NCI-H526 treated with DMSO at 0.1 percent for 48 hours (cell line): ENCODE results near the gene QRICH1.

Source experiments
- DNase-seq: peaks from one replicate; lab custom pipeline; 2025; lab: John Stamatoyannopoulos, UW

Gene QRICH1

DNA sequence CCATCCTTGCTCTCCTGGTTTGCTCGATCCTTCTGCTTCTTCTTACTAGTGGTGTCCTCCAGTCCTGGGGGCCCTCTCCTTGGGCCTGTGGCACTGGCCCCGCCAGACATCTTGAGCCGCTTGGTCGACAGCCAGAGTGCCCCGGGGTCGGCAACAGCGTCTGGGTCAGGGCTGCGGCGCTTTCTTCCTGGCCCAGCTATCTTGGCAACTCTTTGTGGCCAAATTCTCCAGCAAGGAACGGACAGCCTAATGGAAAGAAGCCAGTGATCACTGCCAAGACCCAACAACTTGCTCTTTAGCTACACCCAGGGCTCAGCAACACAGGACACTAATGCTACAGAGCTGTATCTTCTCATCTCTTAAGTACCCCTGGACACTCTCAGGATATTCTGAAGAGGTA lies 25.2 kb upstream of the QRICH1 start:
- no peak for DNase-seq

GRCh38 chr3:49112262-49112661 lies 18.4 kb upstream of the QRICH1 start:
- no peak for DNase-seq

GRCh38 chr3:49111347-49111746 lies 17.5 kb upstream of the QRICH1 start:
- no peak for DNase-seq

GRCh38 chr3:49110780-49111179 lies 16.9 kb upstream of the QRICH1 start:
- DNase-seq: no peak

- DNase-seq: no peak
Measured at GRCh38 chr3:49108346-49108745, 14.5 kb upstream of the QRICH1 start.

DNA sequence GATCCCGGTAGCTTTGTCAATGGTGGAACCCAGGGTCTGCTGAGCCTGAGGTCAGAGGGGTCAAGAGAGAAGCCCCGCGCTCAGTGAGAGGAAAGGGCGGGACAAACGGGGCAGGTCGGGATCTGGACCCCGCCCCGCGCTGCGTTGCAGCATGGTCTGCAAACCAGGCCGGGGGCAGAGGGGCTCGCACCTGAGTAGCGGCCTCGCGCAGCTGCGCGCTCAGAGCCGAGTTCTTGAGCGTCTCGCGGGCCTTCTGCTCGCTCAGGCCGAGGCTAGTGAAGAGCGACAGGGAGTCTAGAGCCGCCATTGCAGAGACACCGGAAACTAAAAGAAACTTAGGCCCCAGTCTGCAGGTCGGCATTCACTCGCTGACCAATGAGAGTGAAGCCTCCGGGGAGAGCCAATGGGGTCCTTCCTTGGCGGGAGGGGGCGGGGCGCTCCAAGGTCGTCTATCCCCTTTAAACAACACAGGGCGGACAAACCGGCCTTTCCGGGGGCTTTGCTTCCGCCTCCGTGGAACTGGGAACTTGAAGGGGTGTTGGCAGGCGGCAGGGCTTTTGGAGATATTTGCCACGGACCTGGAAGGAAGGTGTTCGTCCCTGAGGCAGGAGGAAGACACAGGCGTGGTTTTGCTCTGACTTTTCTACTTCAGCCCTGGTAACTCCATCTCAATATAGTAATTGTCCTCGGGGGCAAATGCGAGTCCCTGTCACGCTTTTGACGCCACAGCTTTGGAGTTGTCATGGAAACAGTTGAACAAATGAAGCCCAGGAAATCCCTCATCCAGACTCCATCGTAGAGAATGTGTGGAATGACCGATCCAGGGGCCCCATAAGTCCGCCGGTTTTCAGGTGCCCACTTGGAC lies 10.8 kb upstream of the QRICH1 start, which contains the start of gene QARS1:
Gene QARS1, minus strand, starts transcription at position 331 of the 865 bp plus-strand sequence. Its CDS starts 24 bp downstream, at position 307.
- peak; percentile 72 for DNase-seq

GRCh38 chr3:49104052-49104426 lies 10.2 kb upstream of the QRICH1 start:
- DNase-seq: no peak

DNA sequence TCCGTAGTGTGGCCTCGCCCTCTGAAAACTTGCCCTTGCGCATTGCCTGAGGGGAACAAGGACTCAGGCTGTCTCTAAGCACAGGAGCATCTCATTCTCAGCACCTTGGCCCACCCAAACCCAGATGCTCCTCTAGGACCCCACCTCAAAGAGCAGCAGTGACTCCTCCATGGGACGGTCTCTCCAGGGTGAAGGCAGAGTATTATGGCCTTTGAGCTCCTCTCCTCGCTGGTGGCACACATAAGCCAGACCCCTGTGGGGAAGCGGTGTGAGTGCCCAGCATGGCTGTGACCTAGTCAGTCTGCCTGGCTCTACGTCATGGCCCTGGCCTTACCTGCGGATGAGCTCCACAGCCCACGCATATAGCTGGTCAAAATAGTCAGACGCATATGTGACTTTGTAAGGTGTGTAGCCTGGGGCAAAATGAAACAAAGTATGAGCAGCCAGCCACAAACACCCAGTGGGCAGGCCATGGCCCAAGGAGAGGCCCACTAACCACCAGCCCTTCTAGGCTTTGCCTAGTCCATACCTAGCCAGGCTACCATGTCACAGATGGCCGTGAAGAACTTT lies 6.3 kb upstream of the QRICH1 start:
- DNase-seq: no peak

- no peak for DNase-seq
Measured at GRCh38 chr3:49098910-49099630, 5.2 kb upstream of the QRICH1 start.

- DNase-seq: no peak
Measured at GRCh38 chr3:49098429-49098828, 4.6 kb upstream of the QRICH1 start.

- DNase-seq: peak; percentile 32
Measured at GRCh38 chr3:49092938-49093852, 676 bp downstream of the QRICH1 start.

DNA sequence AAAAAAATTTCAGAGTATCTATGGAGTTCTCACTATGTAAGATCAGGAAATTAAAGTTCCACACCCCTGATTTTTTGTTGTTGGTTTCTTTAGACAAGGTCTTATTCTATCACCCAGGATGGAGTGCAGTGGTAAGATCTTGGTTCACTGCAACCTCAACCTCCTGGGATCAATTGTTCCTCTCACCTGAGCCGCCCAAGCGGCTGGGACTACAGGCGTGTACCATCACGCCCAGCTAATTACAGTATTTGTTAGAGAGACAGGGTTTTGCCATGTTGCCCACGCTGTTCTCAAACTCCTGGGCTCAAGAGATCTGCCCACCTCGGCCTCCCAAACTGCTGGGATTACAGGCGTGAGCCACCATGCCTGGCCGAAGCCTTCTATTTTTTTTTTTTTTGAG lies 12.4 kb downstream of the QRICH1 start:
- DNase-seq: no peak

DNA sequence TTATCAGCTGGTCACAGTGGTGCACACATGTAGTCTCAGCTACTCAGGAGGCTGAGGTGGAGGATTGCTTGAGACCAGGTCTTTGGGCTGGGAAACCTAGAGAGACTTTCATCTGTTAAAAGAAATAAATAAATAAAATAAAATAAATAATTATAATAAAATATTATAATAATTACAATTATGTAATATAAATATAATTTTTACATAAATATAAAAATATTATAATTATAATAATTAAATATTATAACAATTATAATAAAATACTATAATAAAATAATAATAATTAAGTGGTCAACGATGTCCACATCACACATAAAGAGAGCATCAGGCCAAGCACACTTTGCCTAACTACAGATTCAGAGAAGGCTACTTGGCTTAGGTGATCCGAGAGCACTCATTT lies 14.6 kb downstream of the QRICH1 start:
- no peak for DNase-seq

DNA sequence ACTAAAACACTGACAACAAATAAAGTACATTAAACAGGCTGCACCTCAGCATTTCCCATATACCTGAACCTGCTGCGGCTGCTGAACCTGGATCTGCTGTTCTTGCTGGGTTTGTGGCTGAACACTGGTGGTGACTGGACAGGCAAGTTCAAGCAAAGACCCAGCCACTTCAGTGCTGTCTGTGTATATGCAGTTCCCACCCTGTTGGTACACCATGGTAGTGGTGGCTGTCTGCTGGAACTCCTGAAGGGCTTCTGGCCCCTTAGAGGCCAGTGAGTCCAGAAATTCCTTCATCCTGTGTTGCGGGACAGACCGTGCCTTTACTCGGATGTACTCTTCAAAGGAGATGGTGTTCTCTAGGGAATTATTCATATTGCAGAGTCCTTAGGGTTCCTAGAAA lies 17.2 kb downstream of the QRICH1 start:
- no peak for DNase-seq

DNA sequence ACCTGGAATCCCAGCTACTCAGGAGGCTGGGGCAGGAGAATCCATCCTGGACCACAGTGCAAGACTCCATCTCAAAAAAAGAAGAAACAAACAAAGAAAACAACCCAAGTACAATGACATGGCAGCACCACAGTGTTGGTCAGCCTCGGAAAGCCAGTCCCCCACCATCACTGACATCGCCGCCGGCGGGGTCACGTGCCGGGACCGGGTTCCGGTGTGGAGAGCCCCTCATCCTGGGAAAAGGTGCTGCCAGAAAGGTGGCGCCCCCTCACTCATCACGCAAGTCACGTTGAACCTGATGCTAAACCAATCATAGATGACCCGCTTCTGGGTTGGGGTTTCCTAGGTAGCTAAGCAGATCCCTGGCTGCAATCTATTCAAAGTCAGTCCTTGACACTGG lies 17.8 kb downstream of the QRICH1 start:
- DNase-seq: no peak

DNA sequence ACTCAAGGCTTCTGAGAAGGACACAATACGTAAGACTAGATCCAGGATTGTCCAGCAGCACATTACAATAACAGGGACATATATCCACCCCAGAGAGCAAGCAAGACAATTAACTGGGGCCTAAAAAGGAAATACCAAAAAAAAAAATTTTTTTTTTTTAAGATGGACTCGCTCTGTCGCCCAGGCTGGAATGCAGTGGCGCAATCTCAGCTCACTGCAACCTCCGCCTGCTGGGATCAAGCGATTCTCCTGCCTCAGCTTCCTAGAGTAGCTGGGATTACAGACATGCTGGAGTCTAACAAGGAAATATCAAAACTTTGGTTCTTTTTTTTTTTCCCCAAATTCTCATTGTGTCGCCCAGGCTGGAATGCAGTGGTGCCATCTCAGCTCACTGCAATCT lies 35.9 kb downstream of the QRICH1 start:
- no peak for DNase-seq

- DNase-seq: no peak
Measured at GRCh38 chr3:49057268-49057667, 36.6 kb downstream of the QRICH1 start.

DNA sequence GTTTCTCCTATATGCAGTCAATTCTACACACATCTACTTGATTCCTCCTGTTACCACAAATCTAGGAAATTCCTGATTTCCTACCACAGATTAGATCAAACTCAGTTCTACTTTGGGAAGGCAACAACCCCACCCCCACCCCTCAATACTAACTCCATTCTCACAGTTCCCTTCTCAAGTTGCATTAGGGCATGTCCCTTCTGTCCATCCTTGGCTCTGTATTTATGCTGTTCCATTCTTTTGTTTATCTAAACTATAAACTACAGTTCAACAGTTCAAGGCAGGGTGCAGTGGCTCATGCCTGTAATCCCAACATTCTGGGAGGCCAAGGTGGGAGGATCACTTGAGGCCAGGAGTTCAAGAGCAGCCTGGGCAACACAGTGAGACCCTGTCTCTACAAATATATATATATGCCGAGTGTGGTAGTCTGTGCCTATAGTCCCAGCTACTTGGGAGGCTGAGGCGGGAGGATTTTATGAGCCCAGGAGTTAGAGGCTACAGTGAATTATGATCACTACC lies 39.5 kb downstream of the QRICH1 start:
- no peak for DNase-seq

DNA sequence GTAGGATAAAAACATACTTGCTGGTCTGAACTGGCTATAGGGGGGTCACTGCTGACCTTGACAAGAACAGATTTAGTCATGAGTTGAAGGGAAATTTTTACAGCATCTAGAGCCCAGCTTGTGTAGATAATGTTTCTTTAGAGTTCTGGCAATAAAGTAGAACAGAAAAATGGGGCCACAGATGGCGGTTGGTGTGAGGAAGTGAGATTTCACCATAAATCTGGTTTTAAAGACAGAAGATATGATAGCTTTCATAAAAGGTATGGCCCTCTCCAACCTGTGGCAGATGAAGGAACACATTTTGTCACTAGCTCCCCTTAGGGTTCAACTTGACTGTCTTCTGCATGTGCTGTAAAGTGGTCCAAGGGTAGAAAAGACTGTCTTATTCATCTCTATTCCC lies 40.3 kb downstream of the QRICH1 start:
- DNase-seq: no peak

- no peak for DNase-seq
Measured at GRCh38 chr3:49035281-49035680, 58.6 kb downstream of the QRICH1 start.

GRCh38 chr3:49034650-49035049 lies 59.2 kb downstream of the QRICH1 start:
- no peak for DNase-seq
